Thoracic aorta (tissue), 2 donors: ENCODE results near the gene RIPK1. TPM values are rescaled to one million over a fixed set of nuclear protein-coding genes. Genes with fewer than 3 reads are reported as not detected.
A peak's percentile ranks its signal among the peaks of the same experiment; 100 is the strongest.
"Not testable (repeated sequence)": the region's sequence is repeated elsewhere in the genome, so short reads cannot be mapped to it uniquely, and the experiment has no call there.

Source experiments
- ATAC-seq: fragments of 150-250 bp; one replicate; pipeline ENCODE4 v1.8.0; 2017; ENCODE audit warnings: low read depth; ENCODE audit not compliant: insufficient number of reproducible peaks, low FRiP score
- DNase-seq: peaks from one replicate; pipeline ENCODE4 v3.0.0-alpha.2; 2020; ENCODE audit warnings: low spot score
- H3K27ac ChIP-seq, 2 donors: fragments of 200-600 bp; sonication (generic); 1 replicate in 1 of 2; 2 replicates in 1 of 2; pipeline ENCODE4 v1.5.1; 2016; ENCODE audit warnings: mild to moderate bottlenecking in 2 of 2, moderate library complexity in 2 of 2
- H3K27me3 ChIP-seq: fragments of 200-600 bp; sonication (generic); replicated peaks from 2 replicates; pipeline ENCODE4 v1.6.0; 2016; ENCODE audit warnings: mild to moderate bottlenecking; ENCODE audit not compliant: insufficient read depth
- H3K36me3 ChIP-seq: fragments of 200-600 bp; sonication (generic); one replicate; pipeline ENCODE4 v1.5.1; 2016
- H3K4me1 ChIP-seq, 2 donors: fragments of 200-600 bp; sonication (generic); 1 replicate in 1 of 2; 2 replicates in 1 of 2; pipeline versions ENCODE4 v1.5.1 to v1.6.0; 2016; ENCODE audit warnings: low read depth in 2 of 2, mild to moderate bottlenecking in 1 of 2; ENCODE audit not compliant: control insufficient read depth in 1 of 2
- H3K4me3 ChIP-seq: fragments of 200-600 bp; sonication (generic); 2 replicates; pipeline ENCODE4 v1.5.1; 2016; ENCODE audit warnings: mild to moderate bottlenecking
- H3K9me3 ChIP-seq: fragments of 200-600 bp; sonication (generic); 2 replicates; pipeline ENCODE4 v1.5.1; 2016
- CTCF ChIP-seq: fragments of 200-600 bp; sonication (generic); IDR thresholded peaks from one replicate; pipeline ENCODE4 v1.5.1; 2019; ENCODE audit warnings: antibody characterized with exemption
- total RNA-seq, 2 donors: library from RNA; depleted of rRNA; stranded (reverse); fragments of >200 nt; gene quantifications; one replicate each; pipeline versions ENCODE4 v1.1.0 to v1.2.3, GENCODE V29; 2016

Gene RIPK1
- 10 to 100 TPM; 17.2 to 44.5 TPM for total RNA-seq

DNA sequence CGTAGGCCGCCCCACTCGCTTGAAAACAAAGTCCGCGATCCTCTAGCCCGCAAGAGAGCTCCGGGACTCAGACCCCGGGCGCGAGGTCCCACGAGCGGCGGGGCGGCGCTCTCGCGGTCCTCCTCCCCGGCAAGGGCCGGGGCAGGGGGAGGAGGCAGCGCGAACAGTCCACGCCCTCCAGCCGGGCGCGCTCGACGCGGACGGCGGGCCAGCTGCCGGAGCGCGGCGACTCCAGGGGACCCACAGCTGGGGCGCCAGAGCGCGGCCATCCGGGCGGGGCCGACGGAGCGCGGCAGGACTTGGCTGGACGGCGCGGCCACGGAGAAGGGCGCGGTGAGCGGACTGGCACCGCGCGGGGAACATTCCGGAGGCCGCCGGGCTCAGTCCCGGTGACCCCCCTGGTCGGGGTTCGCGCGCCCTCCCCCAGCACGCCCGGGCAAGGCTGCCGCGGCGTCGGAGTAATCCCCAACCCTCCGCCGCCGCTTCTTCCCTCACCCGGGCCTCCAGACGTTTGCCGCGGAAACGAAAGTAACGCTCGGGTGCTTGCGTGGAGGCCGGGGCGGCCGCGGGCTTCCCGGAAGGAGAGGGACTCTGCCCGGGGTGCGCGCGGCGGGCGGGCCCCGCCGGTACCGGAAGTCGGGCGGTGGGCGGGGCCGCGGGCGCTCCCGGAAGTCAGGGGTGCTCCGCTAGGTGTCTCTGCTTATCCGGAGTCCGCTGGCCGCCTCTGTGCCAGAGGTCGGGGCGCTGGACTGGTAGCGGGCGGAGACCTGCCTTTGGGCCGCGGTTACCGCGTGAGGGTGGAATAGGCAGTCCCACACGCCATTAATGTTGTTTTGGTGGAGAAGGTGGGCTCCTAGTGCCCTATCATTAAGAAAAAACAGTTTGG, at the start of gene RIPK1:
Gene RIPK1 (plus strand): TSS at position 166 of the 886 bp plus-strand sequence. CDS start 8,330 bp downstream, outside the sequence.
- Histone ChIP-seq H3K27ac (peak within 1 kb of the TSS; percentile 97), H3K4me1 (peaks cover 19 to 55% of the 10 kb centered on the region in 2 donors), H3K9me3 (no peaks in the 10 kb centered on the region)

DNA sequence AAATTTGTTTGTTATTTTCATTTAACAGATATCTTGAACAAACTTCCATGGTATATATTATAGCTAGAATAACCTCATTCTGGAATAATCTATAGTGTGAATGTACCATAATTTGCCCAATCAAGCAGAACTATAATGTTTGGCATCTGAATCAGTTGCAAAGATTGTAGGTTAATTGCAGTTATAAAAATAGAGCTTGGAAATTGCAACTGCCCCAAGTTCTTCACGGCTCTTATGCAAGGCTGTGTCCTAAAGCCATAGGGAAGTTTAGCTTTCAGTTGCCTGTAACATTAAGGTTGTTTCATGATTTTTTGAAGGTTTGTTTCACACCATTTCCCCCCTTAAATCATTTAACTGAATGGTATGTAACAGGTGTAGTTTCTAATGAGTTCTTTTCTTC, 49.2 kb upstream of the RIPK1 start:
- H3K36me3 ChIP-seq, result peaks cover 27% of the 10 kb centered on the region
- H3K27me3 ChIP-seq, result no peaks in the 10 kb centered on the region
- peaks cover 1 to 11% of the 10 kb centered on the region in 2 donors for H3K4me1 ChIP-seq
- no peaks in the 10 kb centered on the region for H3K9me3 ChIP-seq
- no peak for DNase-seq
- H3K27ac ChIP-seq, result no peak overlapping the region
- TF ChIP-seq CTCF, result no peak
- no peak for ATAC-seq
- no peak overlapping the region for H3K4me3 ChIP-seq

More for the DNA sequence above, at the start of gene RIPK1:
- Histone ChIP-seq H3K36me3 (peaks cover 5% of the 10 kb centered on the region), H3K27me3 (no peaks in the 10 kb centered on the region), H3K4me3 (peak within 1 kb of the TSS; percentile 81)
- peak; percentile 23 for TF ChIP-seq CTCF
- ATAC-seq (peak; percentile 70), DNase-seq (peak; percentile 47)

GRCh38 chr6:3019749-3020320, 48.5 kb upstream of the RIPK1 start:
- DNase-seq (no peak), ATAC-seq (no peak)
- H3K9me3 ChIP-seq, result no peaks in the 10 kb centered on the region
- H3K27me3 ChIP-seq, result no peaks in the 10 kb centered on the region
- H3K27ac ChIP-seq, result no peak overlapping the region
- no peak overlapping the region for H3K4me3 ChIP-seq
- TF ChIP-seq CTCF, result no peak
- peaks cover 23% of the 10 kb centered on the region for H3K36me3 ChIP-seq
- peaks cover 9 to 19% of the 10 kb centered on the region in 2 donors for H3K4me1 ChIP-seq

DNA sequence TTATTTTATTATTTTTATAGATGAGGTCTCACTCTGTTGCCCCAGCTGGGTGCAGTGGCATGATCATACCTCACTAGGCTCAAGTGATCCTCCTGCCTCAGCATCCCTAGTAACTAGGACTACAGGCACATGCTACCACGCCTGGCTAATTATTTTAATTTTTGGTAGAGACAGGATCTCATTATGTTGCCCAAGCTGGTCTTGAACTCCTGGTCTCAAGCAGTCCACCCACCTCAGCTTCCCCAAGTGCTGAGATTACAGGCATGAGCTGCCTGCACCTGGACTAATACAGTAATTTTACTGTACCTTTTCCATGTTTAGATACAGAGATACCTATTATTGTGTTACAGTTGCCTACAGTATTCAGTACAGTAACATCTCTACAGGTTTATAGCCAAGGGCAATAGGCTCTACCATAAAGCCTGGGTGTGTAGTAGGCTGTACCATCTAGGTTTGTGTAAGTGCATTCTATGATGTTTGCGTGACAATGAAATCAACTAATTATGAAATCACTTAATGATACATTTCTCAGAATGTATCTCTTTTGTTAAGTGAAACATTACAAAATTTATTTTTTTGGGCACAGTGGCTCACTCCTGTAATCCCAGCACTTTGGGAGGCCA, 47.2 kb upstream of the RIPK1 start:
- Histone ChIP-seq H3K4me1 (peaks cover 11 to 24% of the 10 kb centered on the region in 2 donors), H3K36me3 (peaks cover 12% of the 10 kb centered on the region)
- H3K4me3 ChIP-seq, H3K27ac ChIP-seq, H3K9me3 ChIP-seq, DNase-seq, H3K27me3 ChIP-seq, ATAC-seq: not testable (repeated sequence)

GRCh38 chr6:3022765-3023662, 45.3 kb upstream of the RIPK1 start:
- Histone ChIP-seq H3K27me3 (no peaks in the 10 kb centered on the region), H3K36me3 (no peaks in the 10 kb centered on the region), H3K9me3 (no peaks in the 10 kb centered on the region), H3K27ac (peak overlapping the region; percentile 69 to 87), H3K4me3 (peak overlapping the region; percentile 68), H3K4me1 (peaks cover 11 to 24% of the 10 kb centered on the region in 2 donors)
- no peak for DNase-seq
- no peak for ATAC-seq
- TF ChIP-seq CTCF, result no peak
